AML-193 (cell line): ENCODE results near the gene NTN1.

Experiments used
- DNase-seq, 2 experiments: peaks; one replicate each; lab custom pipeline; 2025; lab: John Stamatoyannopoulos, UW

NTN1 gene

DNA sequence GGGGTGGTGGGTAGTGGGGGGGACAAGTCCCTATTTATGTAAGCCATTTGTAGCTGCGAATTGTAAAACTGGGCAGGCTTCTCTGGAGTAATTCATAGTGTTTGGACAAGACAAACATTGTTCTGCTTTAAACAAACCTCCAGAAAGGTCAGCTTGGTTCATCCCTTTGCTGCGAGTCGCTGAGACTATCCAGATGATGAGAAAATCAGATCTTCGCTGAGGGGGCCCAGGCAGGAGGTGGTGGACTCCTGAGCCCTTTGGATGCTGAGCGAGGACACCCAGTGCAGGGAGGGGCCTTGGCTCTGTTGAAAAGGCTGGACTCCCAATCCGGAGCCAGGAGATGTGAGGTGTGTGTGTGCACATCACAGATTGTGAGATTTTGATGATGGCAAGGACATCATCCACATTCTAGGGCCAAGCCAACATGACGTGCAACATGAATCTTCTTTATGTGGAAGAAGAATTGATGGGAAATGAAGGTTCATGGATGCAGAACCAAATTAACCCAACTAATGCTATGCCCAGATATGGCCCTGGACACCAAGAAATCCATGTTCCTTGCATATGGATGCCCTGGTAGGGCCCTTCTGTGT, 15.0 kb upstream of the NTN1 start:
- DNase-seq, result no peak

DNA sequence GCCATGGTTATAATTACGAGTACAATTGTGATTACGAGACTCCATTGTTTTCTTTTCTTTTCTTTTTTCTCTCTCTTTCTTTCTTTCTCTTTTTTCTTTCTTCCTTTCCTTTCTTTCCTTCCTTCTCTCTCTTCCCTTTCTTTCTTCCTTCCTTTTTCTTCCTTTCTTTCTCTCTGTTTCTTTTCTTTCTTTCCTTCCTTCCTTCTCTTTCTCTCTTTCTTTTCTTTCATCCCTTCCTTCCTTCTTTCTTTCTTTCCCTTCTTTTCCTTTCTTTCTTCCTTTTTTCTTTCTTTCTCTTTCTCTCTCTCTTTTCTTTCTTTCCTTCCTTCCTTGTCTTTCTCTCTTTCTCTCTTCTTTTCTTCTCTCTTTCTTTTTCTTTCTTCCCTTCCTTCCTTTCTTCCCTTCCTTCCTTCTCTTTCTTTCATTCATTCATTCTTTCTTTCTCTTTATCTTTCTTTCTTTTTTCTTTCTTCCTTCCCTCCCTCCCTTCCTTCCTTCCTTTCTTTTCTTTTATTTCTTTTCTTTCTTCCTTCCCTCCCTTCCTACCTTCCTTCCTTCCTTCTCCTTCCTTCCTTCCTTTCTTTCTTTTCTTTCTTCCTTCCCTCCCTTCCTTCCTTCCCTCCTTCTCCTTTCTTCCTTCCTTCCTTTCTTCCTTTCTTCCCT, 14.1 kb upstream of the NTN1 start:
- DNase-seq, result no peak

DNA sequence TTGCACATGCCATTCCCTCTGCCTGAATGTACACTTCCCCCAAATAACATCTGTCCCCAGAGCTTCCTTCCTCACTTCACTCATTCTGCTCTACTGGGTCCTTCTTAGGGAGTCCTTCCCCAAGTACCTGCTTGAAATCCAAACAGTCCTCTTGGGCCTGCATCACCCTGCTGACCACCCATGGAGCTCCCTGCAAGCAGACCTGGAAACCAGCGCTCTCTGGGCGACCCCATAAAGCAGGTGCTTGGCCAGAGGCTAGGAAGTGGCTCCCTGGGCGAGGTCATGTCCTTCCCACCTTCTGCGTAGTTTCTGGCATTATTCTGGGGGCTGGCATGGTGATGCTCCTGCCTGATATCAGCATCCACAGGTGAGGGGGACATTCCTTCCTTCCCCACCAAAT, 12.2 kb upstream of the NTN1 start:
- no peak for DNase-seq

DNA sequence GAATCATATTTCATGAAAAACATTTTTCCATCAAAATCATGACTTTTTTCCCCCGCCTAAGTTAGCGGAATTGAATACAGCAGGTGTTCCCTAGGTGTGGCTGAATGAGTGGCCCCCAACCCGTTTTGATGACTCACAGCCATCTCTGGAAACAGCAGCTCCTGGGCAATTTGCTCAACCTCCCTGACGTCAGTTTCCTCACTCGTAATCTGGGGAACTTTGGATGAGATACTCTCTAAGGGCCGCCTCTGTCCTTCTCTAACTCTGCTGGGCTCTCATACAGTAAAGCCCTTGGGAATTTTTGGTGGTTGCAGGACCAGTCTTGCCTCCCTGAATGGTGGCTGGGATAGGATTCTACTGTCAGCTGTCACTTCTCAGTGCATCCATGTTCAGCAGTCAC, 11.6 kb upstream of the NTN1 start:
- no peak for DNase-seq

DNA sequence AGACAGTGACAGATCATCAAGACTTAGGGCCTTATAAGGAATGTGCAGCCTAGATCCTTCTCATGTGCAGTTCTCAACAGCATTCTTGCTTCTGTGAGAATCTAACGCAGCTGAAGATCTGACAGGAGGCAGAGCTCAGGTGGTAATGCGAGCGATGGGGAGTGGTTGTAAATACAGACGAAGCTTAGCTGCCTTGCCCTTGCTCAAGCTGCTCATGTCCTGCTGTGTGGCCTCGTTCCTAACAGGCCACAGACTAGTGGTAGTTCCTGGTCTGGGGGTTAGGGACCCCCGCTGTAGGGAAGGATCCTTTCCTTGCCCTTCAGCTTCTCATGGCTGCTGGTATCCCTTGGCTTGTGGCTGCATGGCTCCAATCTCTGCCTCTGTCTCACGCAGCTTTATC, 10.3 kb upstream of the NTN1 start:
- no peak for DNase-seq

DNA sequence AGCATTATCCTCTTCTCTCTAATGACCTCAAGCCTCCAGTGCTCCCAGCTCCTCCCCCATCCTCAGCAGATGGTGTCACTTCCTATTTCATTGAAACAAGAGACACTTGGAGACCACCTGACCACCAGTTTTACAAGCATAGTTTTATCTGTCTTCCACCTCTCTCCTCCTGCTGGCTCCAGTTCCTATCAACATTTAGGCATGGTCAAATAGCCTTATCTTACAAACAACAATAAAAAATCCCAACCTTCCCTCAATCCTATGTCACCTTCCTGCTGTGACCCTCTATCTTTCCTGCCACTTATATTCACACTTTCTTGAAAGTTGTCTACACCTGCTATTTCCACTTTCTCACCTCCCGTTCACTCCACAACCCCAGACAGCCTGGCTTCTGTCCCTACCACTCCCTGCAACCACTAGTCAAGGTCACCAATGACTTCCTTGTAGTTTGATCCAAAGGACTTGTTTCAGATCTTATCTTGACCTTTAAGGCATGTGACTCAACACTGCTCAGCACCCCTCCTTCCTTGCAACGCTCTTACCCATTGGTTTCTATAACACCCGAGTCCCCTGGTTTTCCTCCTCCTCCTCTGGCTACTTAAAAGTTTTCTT, 4.3 kb upstream of the NTN1 start:
- DNase-seq, result no peak

DNA sequence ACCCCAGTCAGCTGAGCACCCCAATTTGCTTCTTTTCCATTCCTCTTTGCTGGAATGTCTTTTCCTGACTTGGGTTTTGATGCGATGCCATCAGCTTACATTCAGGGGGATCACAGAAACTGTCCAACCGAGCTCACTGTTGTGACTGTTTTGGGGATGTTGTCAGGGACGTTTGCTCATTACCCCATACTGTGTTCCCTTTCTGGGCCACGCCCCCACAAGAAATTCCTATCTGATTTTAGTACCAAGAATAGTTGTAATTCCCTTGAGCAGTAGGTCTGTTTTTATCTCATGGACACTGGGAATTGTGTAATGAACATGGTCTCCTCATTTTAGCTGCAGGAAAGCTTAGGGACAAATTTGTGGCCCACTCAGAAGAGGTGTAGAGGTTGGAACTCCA, 2.6 kb upstream of the NTN1 start:
- DNase-seq, result no peak

DNA sequence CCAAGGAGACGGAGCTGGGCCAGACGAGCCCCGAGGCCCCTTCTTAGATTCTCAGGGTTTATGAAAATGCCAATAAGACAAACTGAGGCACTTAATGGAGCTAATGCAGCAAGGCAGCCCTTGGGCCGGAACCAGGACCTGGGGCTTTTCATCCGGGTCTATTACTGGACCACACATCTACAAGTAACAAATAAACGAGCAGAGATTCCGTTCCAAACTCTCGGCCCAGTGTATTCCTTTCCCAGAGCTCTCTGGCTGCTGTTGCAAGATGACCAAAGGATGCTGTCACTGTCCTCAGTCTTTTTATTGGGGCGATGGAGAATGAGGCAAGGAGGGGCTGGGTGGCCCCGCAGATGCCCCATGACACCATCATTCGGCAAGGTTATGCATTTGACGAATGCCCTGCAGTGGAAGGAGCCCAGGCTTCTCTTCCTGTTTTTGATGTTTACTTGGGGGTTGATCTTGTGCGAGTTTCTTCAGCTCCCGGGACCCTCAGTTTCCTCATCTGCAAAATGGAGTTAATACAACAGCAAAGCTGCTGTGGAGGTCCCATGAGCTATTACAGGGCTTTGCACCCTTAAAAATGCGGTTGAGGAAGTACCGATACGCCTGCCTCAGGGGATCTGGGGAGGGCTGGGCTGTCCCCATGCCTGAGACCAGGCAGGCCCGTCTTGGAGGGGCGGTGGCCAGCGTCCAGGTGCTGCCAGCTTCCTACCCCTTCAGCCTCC, 1.1 kb upstream of the NTN1 start:
- no peak for DNase-seq

DNA sequence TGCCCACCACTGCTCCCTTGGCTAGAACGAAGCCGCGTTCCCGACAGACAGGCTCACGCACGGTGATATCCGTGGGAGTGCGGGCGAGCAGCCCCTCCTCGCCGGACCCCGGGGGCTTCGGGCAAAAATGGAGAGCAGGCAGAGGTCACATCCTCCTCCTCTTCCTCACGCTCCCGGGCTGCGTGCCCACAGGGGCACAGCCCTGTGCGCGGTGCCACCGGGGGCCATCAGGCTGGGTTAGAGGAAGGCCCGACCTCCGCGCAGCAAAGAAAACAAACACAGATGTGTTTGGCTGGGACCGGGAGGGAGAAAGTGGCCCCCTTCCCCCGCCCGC, 519 bp upstream of the NTN1 start:
- DNase-seq, result no peak

DNA sequence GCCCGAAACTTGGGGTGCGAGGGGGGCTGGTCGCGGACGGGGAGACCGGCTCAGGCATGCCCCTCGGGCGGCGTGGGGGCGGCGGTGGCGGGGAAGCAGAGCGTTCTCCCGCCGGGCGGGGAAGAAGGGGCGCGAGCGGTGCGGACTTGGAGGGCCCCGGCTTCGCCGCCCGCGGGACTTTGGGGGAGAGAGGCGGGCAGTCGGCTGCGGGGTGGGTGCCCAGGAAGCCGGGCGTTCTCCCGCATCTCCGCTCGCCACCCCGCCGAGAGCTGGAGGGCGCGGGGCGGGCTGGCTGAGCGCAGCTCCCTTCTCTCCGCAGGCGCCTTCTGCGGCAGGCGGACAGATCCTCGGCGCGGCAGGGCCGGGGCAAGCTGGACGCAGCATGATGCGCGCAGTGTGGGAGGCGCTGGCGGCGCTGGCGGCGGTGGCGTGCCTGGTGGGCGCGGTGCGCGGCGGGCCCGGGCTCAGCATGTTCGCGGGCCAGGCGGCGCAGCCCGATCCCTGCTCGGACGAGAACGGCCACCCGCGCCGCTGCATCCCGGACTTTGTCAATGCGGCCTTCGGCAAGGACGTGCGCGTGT, 772 bp downstream of the NTN1 start:
- DNase-seq, result no peak

DNA sequence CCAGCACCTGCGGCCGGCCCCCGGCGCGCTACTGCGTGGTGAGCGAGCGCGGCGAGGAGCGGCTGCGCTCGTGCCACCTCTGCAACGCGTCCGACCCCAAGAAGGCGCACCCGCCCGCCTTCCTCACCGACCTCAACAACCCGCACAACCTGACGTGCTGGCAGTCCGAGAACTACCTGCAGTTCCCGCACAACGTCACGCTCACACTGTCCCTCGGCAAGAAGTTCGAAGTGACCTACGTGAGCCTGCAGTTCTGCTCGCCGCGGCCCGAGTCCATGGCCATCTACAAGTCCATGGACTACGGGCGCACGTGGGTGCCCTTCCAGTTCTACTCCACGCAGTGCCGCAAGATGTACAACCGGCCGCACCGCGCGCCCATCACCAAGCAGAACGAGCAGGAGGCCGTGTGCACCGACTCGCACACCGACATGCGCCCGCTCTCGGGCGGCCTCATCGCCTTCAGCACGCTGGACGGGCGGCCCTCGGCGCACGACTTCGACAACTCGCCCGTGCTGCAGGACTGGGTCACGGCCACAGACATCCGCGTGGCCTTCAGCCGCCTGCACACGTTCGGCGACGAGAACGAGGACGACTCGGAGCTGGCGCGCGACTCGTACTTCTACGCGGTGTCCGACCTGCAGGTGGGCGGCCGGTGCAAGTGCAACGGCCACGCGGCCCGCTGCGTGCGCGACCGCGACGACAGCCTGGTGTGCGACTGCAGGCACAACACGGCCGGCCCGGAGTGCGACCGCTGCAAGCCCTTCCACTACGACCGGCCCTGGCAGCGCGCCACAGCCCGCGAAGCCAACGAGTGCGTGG, 1.5 kb downstream of the NTN1 start:
- DNase-seq, result no peak

DNA sequence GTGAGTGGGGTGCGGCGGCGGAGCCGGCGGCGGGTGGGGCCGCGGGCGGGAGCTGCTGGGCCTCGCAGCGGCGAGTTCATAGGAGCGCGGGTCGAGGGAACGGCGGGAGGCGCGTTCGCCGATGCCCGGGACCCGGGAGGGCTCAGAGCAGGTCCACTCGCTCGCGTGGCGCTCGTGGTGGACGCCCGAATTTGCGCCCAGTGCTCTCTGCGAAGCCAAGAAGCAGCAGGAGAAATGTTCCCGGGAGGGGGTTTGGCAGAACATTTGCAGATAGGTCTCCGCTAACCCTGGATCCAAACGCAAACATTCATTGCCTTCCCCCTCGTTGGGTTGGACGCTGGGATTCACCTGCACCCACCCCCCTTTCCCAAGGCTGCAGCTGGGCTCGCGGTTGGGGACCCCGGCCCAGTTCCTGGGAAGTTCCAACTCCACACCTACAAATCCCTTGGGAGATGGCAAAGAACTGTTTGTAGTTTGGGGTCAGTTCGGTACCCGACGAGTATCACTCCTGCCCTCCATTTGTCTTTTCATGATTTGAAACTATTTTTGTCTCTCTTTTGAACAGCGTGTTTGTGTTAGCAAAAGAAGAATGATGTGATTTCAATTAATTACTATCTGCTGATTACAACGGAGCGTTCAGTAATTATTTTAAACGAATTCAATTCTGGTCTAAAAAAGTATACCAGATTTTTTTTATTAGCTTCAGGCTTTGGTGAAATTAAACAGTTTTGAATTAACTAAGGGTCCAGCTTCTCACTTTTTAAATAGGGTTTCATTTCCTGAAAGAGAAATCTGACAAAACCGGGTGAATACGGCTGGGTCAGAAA, 2.3 kb downstream of the NTN1 start:
- no peak for DNase-seq

DNA sequence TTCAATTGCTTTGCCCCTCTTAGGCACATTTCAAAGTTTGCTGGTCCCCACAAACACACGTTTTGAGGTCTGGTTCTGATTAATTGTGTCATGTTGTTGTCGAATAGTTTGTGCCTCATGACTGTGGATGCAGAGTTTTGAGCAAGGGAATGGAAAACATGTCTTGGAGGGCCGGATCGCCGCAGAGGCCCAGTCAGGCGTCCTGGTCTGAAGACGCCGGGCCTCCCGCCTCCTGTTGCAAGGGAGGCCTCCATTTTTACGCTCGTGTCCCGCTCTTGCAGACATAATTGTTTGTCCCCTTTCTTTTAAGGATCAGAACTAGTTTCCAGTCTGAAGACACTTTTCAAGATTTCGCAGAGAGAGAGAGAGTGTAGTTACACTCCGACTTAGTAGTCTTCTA, 3.2 kb downstream of the NTN1 start:
- no peak for DNase-seq

DNA sequence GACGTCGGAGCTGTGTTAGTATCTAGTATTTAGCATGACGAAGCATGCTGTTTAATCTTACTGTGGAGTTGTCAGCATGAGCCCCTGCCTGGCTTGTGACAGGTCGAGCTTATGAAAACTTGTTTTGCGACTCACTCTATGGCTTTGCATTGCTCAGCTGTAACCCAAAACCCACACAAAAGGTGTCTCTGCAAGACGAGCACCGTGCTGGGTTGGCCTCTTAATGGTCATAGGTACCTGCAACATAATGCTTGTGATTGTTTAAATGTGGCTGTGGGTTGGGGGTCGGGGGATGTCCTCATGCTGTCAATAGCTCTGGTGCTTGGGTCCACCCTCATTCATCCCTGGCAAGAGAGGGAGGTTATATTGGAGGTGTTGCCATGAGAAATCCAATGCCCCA, 5.4 kb downstream of the NTN1 start:
- DNase-seq, result no peak

DNA sequence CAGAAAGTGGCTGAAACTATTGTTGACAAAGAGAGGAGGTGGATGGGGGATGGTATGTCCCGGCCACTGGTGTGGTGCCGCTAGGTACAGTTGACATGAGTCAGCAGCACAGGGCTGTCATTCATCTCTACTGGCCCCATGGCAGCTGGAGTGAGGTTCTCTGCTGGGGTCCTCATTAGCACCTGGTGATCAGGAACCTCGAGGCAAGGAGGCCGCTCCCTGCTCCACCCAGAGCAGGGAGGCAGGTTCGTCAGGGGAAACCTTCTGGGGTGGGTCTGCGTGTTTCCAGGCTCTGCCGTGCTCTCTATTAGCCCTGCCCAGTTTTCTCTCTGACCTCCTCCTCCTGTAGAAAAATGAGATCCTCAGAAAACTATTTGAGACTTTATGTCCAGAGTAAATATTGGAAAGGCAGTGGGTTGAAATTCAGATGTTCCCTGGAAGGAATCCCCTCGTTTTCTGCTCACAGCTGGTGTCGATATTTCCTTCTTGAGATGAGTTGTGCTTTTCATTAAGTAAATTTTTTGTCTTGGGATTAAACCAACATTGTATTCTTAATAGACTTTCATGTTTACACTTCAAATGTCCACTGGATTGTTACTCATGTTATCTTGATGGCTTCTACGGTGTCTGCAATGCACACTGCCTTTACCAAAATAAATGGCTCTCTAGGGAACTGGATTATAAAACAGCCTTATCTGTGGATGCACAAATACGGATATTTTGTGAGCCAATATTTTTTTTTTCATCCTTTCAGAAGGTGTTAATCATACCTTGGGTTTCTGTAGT, 7.1 kb downstream of the NTN1 start:
- no peak for DNase-seq

DNA sequence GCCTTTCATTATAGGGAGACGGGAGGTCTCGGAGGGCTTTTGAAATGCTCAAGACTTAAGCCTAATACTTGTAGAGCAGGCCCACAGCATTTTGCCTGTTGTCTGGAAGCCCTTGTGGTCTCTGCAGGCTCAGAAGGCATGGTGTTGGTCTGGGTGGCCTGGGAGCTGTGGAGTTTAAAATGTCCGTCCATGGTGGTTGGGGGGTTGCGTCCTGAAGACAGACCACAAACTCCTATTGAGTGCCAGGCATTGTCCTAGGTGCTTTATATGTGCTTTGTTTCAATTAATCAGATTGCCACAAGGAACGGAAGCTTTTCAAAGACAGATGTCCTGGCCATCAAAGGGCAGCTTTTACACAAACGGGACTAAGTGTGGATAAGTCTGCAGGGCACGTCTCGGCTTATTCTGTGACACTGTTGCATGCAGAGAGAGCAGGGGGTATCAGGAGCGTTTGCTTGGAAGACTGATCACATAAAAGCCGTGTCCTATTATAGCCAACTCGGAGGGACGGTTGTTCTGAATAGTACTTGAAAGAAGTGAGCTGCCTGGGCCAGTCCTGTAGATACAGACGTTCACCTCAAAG, 7.8 kb downstream of the NTN1 start:
- DNase-seq, result no peak

DNA sequence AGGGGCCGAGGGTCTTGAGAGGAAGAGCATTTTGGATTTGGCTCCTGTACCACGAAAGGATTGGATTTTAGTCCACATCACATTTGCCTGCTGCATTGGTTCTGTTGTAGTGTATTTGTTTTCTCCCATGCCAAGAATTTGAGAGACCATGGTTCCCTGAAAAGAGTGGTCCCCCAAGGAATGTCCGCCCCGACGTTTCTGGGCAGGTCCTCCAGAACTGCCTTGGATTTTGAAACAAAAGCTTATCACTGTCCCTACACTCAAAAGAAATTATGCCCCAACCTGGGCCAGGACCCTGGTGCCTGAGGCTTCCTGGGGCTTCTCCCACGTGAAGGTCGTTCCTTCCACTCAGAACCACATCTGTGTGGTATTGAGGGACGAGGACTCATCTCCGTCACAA, 10.8 kb downstream of the NTN1 start:
- no peak for DNase-seq

DNA sequence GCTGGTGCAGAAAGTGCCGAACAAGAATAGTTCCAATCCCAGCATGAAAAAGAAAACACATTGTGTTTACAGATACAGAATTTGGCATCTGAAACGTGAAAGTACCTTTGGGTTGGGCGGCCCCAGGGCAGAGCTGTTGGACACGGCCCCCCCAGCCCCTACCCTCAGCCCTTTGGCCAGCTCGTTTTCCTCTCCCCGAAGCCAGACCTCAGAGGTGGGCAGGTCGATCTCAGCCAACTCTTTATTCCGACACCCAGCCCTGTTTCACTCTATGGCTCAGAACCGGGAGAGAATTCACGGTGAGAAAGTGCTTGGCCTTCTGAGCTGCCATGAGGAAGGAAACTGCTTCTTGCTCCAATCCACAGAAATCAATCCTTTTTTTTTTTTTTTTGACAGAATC, 11.3 kb downstream of the NTN1 start:
- no peak for DNase-seq

DNA sequence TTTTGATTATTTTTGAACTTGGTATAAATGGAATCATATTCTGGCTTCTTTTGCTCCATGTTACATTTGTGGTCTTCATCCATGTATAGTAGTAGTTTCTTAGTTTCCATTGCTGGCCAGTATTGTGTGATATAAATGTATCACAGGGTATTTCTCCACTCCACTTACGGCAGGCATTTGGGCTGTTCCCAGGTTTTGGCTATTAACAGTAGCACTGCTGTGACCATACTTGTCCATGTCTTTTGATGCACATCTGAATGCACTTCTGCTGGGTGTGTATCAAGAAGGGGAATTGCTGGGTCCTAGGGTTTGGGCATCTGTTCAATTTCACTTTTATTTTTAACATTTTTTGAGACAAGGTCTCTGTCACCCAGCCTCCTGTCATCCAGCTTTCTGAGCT, 13.9 kb downstream of the NTN1 start:
- no peak for DNase-seq

DNA sequence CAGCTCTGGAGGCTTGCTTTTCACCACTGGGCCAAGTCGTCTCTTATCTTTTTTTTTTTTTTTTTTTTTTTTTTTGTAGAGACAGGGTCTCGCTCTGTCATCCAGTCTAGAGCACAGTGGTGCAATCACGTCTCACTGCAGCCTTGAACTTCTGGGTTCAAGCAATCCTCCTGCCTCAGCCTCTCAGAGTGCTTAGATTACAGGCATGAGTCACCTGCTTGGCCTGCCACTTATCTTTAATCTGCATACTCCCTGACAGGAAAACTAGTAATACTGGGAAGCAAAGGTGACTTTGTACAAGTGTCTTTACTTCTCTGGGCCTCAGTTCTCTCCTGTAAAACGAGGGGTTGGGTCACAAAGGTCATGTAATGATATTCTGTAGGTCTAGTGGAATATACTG, 15.0 kb downstream of the NTN1 start:
- no peak for DNase-seq
